Keratinocyte (primary cell): ENCODE data around the gene SNN. TPM values are rescaled to one million over a fixed set of nuclear protein-coding genes. Genes with fewer than 3 reads are reported as not detected.

Experiments
- DNase-seq: peaks from one replicate; pipeline ENCODE4 v3.0.0-alpha.2; 2011; ENCODE audit warnings: low read depth, missing footprints, low spot score
- FAIRE-seq: peaks from 2 replicates; lab custom pipeline; 2011; peaks lifted over from hg19 to GRCh38; lab: Jason Lieb, UNC
- H2AFZ ChIP-seq: 2 replicates; pipeline ENCODE4 v1.6.0; 2012; ENCODE audit warnings: low read length, control low read depth, inconsistent platforms; ENCODE audit not compliant: control insufficient read depth
- H3K27ac ChIP-seq: 2 replicates; pipeline ENCODE4 v1.5.1; 2011; ENCODE audit warnings: low read length; ENCODE audit not compliant: control insufficient read depth, insufficient read depth
- H3K27me3 ChIP-seq: 3 replicates; pipeline ENCODE4 v1.6.0; 2011; ENCODE audit warnings: low read length; ENCODE audit not compliant: control insufficient read depth, insufficient read depth; ENCODE audit errors: extremely low read depth
- H3K36me3 ChIP-seq, 2 experiments: 2 replicates in 1 of 2; 3 replicates in 1 of 2; pipeline ENCODE4 v1.5.1; 2011; ENCODE audit warnings: low read length in 2 of 2, mild to moderate bottlenecking in 1 of 2; ENCODE audit not compliant: control insufficient read depth in 2 of 2, insufficient read depth in 2 of 2; ENCODE audit errors: extremely low read depth in 1 of 2
- H3K4me1 ChIP-seq: 3 replicates; pipeline ENCODE4 v1.5.1; 2011; ENCODE audit warnings: low read length; ENCODE audit not compliant: control insufficient read depth, insufficient read depth; ENCODE audit errors: extremely low read depth
- H3K4me2 ChIP-seq: 3 replicates; pipeline ENCODE4 v1.6.0; 2011; ENCODE audit warnings: low read depth, low read length; ENCODE audit not compliant: control insufficient read depth, insufficient read depth; ENCODE audit errors: extremely low read depth
- H3K4me3 ChIP-seq, 3 experiments: fragments of 200-600 bp in 1 of 3; sonication (generic) in 1 of 3; 2 replicates in 2 of 3; 3 replicates in 1 of 3; pipeline ENCODE4 v1.5.1; 2011 to 2016; ENCODE audit warnings: low read length in 3 of 3, mild to moderate bottlenecking in 3 of 3, control low read depth in 2 of 3, inconsistent platforms in 1 of 3, low read depth in 1 of 3, mixed read lengths in 1 of 3, mixed run types in 1 of 3, moderate library complexity in 1 of 3; ENCODE audit not compliant: control insufficient read depth in 2 of 3, insufficient read depth in 2 of 3; ENCODE audit errors: extremely low read depth in 1 of 3
- H3K79me2 ChIP-seq: 2 replicates; pipeline ENCODE4 v1.6.0; 2012; ENCODE audit warnings: low read length; ENCODE audit not compliant: control insufficient read depth, insufficient read depth
- H3K9ac ChIP-seq: 3 replicates; pipeline ENCODE4 v1.6.0; 2011; ENCODE audit warnings: low read length; ENCODE audit not compliant: control insufficient read depth, insufficient read depth; ENCODE audit errors: extremely low read depth
- H3K9me1 ChIP-seq: 3 replicates; pipeline ENCODE4 v1.6.0; 2011; ENCODE audit warnings: low read length; ENCODE audit not compliant: control insufficient read depth, insufficient read depth; ENCODE audit errors: extremely low read depth
- H3K9me3 ChIP-seq: 2 replicates; pipeline ENCODE4 v1.5.1; 2012; ENCODE audit warnings: low read depth, low read length; ENCODE audit not compliant: control insufficient read depth
- H4K20me1 ChIP-seq: 3 replicates; pipeline ENCODE4 v1.6.0; 2011; ENCODE audit warnings: low read length; ENCODE audit not compliant: control insufficient read depth, insufficient read depth; ENCODE audit errors: extremely low read depth
- EZH2 ChIP-seq: IDR thresholded peaks from one replicate; pipeline ENCODE4 v1.6.1; 2012; ENCODE audit warnings: inconsistent platforms, mild to moderate bottlenecking, low read length, moderate library complexity
- dilution Hi-C: fragments of 300-500 bp; cut with MboI; formaldehyde crosslinking; loops from one replicate; pipeline ENCODE4 v1.7.0; 2020; ENCODE audit warnings: low sequenced_read_pairs; ENCODE audit not compliant: extremely low pct_ligation_motif_present
- polyA plus RNA-seq, 5 experiments: library from polyadenylated mRNA; depleted of rRNA in 3 of 5; stranded (reverse) in 3 of 5; stranded (forward) in 1 of 5; unstranded in 1 of 5; fragments of >200 nt; gene quantifications; 1 replicate in 1 of 5; 2 replicates in 3 of 5; 3 replicates in 1 of 5; pipeline versions ENCODE4 v1.2.1 to v1.2.3, GENCODE V29; 2011 to 2012; ENCODE audit warnings: missing spikeins in 2 of 5, low read depth in 1 of 5, low replicate concordance in 1 of 5
- TF ChIP-seq, protein P1 (sequence below), 3 experiments: IDR thresholded peaks in 1 of 3; conservative IDR thresholded peaks in 1 of 3; optimal IDR thresholded peaks in 1 of 3; 2 replicates in 2 of 3; 3 replicates in 1 of 3; pipeline versions ENCODE3 to v1.5.1; 2011; ENCODE audit warnings: low read length in 3 of 3, mild to moderate bottlenecking in 3 of 3, moderate library complexity in 2 of 3, control low read depth in 1 of 3, inconsistent platforms in 1 of 3; ENCODE audit not compliant: insufficient read depth in 2 of 3; ENCODE audit errors: extremely low read depth in 1 of 3

The SNN gene
- polyA plus RNA-seq, 1 donor (not counting 4 experiments of a cell fraction or from before 2014, with no cell fraction given): 15.9 TPM

GRCh38 chr16:11692651-11693050 is 24.4 kb downstream of the SNN start:
- FAIRE-seq (no peak), DNase-seq (no peak)
- no peak overlapping the region for H3K27ac ChIP-seq
- H3K9ac ChIP-seq: no peak overlapping the region
- H3K4me2 ChIP-seq: no peak overlapping the region
- TF ChIP-seq, protein P1, sequence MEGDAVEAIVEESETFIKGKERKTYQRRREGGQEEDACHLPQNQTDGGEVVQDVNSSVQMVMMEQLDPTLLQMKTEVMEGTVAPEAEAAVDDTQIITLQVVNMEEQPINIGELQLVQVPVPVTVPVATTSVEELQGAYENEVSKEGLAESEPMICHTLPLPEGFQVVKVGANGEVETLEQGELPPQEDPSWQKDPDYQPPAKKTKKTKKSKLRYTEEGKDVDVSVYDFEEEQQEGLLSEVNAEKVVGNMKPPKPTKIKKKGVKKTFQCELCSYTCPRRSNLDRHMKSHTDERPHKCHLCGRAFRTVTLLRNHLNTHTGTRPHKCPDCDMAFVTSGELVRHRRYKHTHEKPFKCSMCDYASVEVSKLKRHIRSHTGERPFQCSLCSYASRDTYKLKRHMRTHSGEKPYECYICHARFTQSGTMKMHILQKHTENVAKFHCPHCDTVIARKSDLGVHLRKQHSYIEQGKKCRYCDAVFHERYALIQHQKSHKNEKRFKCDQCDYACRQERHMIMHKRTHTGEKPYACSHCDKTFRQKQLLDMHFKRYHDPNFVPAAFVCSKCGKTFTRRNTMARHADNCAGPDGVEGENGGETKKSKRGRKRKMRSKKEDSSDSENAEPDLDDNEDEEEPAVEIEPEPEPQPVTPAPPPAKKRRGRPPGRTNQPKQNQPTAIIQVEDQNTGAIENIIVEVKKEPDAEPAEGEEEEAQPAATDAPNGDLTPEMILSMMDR (optimal IDR thresholded peaks at IDR 0.05 in 1 of 3, IDR thresholded peaks at IDR 0.05 in 1 of 3, conservative IDR thresholded peaks at IDR 0.05 in 1 of 3; ENCODE audit: extremely low read depth in 1 of 3, insufficient read depth in 2 of 3, low read length in 3 of 3): no peak
- TF ChIP-seq EZH2: no peak
- H3K27me3 ChIP-seq: no peaks in the 10 kb centered on the region
- no peak overlapping the region for H3K4me3 ChIP-seq
- H3K36me3 ChIP-seq: peaks cover 41% of the 10 kb centered on the region in 2 experiments
- H4K20me1 ChIP-seq: no peaks in the 10 kb centered on the region
- H3K79me2 ChIP-seq: peaks cover 5% of the 10 kb centered on the region
- no peak overlapping the region for H2AFZ ChIP-seq
- dilution Hi-C loops: no loop called here
- no peaks in the 10 kb centered on the region for H3K9me3 ChIP-seq
- H3K4me1 ChIP-seq: no peaks in the 10 kb centered on the region
- no peaks in the 10 kb centered on the region for H3K9me1 ChIP-seq

- no peak for FAIRE-seq
- H3K79me2 ChIP-seq: peaks cover 8% of the 10 kb centered on the region
Observed at GRCh38 chr16:11696266-11697012, 28.2 kb downstream of the SNN start.

More at GRCh38 chr16:11696266-11697012, 28.2 kb downstream of the SNN start:
- Histone ChIP-seq H3K4me1 (no peaks in the 10 kb centered on the region), H3K36me3 (peaks cover 33 to 53% of the 10 kb centered on the region in 2 experiments), H3K9me1 (no peaks in the 10 kb centered on the region), H3K4me3 (no peak overlapping the region), H3K9ac (no peak overlapping the region), H3K27me3 (no peaks in the 10 kb centered on the region), H3K4me2 (no peak overlapping the region), H4K20me1 (peaks cover 3% of the 10 kb centered on the region), H2AFZ (no peak overlapping the region), H3K9me3 (no peaks in the 10 kb centered on the region), H3K27ac (no peak overlapping the region)
- DNase-seq: no peak
- dilution Hi-C loops: no loop called here
- no peak for TF ChIP-seq EZH2
- TF ChIP-seq, protein P1 (optimal IDR thresholded peaks at IDR 0.05 in 1 of 3, IDR thresholded peaks at IDR 0.05 in 1 of 3, conservative IDR thresholded peaks at IDR 0.05 in 1 of 3; ENCODE audit: extremely low read depth in 1 of 3, insufficient read depth in 2 of 3, low read length in 3 of 3): no peak
